CD1c-positive myeloid dendritic cell (primary cell): ENCODE data around the gene CPSF2.

Source experiments
- DNase-seq: peaks from one replicate; pipeline ENCODE4 v3.0.0-alpha.2; 2016; ENCODE audit errors: extremely low spot score

CPSF2 gene

DNA sequence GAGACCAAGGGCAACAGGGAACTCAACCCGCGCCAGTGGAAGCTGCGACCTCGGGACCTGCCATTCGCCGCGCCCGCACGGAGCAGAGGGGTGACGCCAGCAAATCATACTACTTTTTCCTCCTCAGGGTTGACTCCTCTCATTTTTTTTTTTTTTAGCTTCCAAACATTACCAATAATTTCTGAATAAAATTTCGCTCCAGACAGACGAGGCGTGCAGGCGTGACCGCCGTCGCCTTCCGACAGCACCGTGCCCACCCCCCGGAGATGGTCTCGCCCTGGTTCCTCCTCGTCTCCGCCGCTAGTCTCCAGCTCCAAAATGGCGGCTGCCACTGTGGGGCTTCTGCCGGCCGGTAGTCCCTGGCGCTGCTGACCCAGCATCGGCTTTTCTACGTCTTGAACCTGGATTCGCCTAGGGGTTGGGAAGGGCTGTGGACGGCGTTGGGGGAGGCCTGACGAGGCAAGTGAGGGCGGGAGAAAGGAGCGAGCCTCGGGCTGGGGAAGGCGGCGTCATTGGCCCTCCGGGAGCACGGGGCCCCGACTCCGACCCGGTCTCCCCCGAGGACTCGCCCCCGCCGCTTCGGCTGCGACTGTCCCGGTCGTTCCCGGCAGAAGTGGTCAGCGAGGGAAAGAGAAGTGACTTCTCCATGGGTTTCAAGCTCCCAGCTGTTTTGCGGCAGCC is at the start of gene CPSF2, which contains the start of gene NDUFB1:
Gene CPSF2, plus strand, starts transcription at position 300 of the 681 bp plus-strand sequence. CDS start 9,016 bp downstream, outside the sequence.
Gene NDUFB1, minus strand, starts transcription at position 37 of the 681 bp plus-strand sequence. CDS start 4,069 bp downstream, outside the sequence.
- DNase-seq, result peak; percentile 87

DNA sequence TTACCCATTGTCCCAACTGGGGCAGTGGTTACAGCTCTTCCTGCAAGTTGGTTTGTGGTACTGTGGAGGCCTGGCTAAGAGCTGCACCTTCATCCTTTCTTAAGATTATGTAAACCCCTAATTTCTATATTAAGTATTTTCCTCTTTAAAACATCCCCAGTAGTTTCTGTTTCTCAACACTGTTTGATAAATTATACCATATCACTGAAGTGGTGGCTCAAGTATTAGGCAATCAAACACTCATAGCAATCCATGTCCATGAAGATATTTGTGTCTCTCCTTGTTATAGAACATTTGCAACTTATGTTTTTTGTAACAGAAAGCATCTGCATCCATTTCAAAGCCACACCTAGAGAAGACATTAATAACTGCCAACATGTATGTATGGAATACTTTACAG is 47.2 kb upstream of the CPSF2 start:
- no peak for DNase-seq

DNA sequence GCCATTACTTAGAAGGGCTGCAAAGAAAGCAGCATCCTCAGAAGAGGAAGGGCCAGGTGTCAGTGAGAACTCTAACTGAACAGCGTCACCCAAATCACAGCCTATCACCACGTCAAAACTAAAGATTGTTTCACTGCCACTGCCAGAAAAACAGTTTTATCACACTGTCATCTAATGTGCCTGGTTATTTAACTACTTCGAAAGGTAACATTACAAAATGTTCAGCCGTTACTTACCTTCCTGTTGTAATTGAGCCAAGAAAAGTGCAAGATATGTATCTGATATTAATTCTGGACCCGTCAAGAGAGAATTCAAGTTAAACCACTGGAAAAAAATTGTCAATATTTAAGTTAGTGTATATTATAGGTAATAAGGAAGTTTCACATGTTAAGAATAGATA is 33.3 kb upstream of the CPSF2 start:
- no peak for DNase-seq

DNA sequence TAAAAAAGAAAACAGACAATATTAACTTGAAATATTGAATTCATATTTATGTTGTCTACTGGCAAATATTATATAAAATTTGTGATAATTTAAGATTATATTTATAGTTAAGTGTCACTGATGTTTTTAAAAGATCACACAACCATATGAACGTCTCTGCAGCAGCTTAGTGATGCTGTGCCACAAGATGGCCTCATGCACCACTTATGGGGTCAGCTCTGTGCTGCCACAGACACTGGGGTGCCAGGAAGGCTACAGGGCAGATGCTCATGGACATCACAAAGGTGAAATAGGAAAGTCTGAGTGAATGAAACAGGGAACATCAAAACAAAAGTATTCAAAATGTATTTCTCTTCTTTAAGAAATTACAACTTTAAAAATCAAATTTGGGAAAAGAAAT is 28.4 kb upstream of the CPSF2 start:
- DNase-seq, result no peak

DNA sequence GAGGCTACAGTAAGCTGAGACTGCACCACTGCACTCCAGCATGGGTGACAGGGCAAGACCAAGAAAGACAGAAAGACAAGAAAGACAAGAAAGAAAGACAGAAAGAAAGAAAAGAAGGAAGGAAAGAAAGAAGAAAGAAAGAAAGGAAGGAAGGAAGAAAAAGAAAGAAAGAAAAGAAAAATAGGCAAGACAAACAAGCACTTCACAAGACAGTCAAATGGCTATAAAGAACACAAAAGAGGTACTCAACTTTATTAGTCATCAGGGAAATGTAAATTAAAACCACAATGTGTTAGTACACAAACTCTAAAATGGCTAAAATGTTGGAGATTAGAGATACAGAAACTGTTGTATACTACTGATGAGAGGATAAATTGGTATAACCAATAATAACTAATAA is 22.0 kb upstream of the CPSF2 start:
- DNase-seq, result no peak

DNA sequence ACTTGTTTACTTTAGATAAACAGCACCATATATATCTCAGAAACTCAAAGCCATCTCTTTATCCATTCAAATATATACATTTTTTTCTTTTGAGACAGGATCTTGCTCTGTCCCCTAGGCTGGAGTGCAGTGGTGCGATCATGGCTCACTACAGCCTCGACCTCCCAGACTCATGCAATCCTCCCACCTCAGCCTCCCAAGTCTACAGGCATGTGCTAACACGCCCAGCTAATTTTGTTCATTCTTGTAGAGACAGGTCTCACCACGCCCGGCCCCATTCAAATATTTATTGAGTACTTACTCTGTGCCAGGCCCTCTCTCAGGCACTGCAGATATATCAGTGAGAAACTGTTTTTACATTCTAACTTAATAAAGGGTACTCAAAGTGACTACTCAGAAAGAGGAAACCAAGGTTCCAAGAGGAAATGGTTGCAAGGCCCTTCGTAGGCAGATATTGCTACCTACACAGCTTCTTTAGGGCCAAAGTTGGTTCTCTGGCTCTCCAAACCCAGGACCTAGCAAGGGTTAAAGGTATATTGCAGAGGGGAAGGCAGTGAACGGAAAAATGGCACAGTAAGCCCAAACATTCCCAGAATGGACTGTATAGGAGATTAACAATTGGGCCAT is 18.3 kb upstream of the CPSF2 start:
- peak; percentile 45 for DNase-seq

DNA sequence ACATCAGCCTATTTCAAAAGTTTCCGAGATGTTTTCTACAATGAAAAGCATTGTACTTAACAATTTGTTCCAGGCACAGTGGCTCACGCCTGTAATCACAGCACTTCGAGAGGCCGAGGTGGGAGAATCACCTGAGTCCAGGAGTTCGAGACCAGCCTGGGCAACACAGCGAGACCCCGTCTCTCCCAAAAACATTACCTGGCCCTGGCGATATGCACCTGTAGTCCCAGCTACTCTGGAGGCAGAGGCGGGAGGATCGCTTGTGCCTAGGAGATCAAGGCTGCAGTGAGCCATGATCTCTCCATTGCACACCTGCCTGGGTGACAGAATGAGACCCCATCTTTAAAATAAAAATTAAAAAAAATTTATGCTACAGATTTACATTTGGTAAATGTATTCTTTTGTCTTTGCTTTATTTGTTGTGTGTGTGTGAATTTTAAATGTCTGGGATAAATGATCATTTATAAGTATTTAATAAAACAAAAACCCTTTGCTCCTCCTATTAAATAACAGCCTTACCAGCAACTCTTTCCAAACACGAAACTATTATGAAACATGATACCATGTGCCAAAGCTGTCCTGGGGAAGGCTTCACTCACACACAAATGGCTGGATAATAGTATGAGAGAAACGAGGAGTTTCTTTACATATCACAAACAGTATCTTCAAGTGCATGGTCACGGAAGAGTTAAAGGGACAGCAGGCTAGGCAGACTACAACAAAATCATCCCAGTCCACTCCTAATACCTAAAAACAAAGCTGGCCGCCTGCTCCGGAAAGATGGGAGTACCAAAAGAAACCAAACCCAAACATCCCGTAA is 16.5 kb upstream of the CPSF2 start:
- no peak for DNase-seq

DNA sequence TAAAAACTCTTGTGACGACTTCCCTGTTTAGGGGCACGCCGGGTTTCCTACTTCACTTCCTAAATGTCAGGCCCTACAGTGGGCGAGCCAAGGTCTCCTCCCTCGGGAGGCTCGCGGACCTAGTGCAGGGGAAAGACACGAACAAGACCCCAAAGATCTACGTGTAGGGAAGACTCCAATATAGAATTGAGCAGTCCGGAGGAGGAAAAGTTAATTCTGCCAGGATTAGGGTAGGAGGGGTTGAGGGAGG is 16.0 kb upstream of the CPSF2 start:
- peak; percentile 86 for DNase-seq

DNA sequence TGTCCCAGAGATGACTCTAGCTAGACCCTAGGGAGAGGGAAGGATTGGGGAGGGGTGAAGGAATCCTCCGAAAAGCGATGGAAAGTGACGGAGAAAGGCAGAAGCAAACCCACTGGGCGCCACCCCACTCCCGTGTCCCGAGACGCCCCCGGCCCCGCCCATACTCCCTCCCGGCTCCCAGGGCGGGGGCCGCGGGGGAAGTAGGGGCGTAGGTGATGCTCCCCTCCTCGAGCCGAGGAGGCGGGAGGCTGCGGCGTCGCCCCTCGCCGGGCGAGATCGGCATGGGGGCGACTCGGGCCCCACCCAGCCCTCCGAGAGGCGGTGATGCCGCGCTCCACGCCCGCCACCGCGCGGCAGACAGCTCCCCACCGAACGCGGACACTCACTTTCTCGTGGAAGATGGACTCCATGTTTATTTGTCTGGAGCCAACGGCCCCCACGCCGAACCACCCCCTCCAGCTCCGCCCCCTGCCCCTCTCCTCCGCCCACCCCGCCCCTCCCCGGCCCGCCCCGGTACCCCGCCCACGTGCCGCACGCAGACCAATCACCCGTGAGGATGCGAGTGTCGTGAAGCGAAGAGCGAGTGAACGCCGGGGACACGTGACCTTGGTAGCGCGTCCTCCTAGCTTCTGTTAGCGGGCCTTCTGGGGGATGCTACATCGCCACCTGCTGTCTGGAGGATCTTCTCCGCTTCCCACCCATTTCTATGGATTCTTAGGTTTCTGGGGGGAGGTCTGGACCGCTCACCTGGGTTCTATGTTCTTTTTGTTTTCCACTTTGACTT is 15.4 kb upstream of the CPSF2 start, which contains the start of gene ATXN3:
Gene ATXN3, minus strand, starts transcription at position 440 of the 784 bp plus-strand sequence. Its CDS starts 30 bp downstream, at position 410.
- DNase-seq, result peak; percentile 98

DNA sequence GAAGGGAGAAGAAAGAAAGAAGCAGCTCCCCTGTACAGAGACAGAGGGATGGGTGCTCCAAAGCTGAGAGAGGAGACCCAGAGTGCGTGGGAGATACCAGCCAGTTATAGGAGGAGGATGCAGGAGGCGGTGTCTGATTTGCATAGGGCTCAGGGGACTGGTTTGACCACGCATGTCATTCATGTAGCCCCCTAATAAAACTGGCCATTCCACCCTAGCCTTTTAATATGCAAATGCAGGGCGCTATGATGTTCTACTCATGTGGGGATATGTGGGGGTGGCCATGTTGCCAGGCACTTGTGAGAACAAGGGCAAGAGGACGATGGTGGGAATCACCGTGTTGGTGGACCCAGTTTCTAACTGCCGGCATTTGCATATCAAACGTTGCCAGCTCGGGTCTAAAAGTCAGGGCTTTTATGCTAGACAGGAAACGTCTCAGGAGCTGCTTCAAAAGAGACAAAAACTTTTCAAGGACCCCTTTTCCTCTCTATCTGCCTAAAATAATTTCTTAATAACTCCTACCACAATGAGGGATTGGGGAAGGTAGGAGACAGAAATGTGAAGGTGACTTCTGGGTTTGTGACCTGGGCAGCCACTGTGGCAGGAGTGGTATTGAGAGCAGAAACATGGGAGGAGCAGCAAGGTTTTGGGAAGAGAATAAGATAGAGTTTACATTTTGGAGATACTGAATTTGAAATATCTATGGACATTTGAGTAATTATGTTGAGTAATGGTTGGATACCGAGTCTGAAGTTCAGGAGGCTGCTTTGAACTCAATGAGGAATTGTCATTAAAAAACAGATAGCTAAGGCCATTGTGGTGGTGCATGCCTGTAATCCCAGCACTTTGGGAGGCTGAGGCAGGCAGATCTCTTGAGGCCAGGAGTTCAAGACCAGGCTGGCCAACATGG is 13.2 kb upstream of the CPSF2 start:
- DNase-seq, result no peak

DNA sequence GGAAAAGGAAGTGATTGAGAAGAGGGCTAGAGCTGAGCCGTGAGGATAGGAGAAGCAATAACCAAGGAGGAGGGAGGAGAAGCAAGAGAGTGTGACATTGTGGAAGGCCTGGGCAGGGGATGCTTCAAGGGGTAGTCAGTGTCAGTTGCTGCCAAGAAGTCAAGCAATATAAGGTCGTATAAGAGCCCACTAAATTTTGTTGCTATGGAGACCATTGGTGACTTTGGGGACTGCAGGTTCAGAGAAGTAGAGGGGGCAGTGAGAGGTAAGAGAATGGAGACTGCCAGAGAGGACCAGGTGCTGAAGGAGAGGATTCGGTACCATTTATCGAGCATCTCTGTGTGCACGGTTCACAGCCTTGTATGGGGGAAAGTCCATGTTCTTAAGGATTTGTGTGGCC is 12.3 kb upstream of the CPSF2 start:
- no peak for DNase-seq

DNA sequence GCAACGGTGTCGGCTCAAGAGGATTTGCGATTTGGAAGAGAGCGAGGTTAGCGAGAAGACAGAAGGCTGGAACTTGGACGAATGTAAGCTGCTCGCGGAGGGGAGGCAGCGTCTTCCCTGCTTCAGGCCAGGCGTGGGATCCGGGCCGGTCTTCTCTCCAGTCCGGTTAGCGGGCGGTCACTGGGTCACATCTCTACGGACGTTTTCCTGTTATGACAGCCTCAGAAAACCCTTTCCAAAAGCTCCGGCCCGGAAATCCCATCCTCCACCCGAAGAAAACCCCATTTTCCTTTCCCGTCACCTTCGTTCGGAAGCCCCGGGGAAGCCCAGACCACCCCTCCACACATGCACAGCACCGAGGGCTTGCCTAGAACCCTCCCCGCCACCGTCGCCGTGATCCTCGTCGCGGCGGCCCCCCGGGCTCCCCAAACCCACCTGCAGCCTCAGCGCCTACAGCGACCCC is 531 bp upstream of the CPSF2 start:
- DNase-seq, result peak; percentile 42

DNA sequence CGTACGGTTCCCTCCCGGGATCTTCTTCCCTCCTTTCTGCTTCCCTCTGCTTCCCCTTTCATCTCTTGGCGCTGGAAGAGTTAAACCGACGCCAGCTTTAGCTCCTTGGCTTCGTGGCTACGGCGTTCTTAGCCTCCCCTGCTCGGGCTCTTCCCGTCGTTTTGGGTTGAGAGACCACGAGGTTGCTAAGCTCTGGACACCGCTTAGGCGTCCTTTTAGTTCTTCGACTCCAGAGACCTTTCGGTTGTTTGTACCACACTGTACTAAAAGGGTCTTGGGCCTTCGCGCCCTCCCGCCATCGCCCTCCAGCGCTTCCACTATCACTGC is 545 bp downstream of the CPSF2 start:
- DNase-seq, result no peak

DNA sequence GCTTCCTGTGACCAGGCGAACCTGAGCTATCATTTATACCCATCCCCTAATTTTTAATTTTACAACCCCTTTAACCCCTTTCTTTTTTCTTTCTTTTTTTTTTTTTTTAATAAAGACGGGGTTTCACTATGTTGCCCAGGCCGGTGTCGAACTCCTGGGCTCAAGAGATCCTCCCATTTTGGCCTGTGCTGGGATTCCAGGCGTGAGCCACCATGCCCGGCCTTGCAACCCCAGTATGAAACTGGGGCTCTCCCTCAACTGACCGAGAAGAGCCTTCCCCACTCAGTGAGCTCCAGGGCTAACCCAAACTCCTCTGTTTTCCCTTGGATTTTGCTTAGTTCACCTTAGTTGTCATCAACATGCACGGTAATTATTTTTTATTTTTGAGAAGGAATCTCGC is 992 bp downstream of the CPSF2 start:
- DNase-seq, result no peak

DNA sequence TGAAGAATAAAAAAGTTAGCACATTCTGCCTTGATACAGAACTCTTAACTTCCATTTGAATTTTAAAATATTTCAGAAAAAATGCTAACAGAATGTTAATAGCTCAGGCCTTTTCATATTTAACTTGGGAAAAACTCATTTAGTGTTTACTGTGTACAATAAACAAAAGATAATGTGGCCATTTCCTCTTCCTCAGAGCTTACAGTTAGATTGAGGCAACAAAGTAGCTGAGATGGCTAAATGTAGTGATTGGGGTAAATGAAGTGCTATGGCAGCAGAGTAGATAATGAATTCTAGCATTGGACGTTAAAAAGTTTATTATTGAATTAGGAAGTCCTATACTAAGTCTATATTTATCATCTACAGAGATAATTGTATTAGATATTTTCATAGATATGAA is 12.7 kb downstream of the CPSF2 start:
- DNase-seq, result no peak

DNA sequence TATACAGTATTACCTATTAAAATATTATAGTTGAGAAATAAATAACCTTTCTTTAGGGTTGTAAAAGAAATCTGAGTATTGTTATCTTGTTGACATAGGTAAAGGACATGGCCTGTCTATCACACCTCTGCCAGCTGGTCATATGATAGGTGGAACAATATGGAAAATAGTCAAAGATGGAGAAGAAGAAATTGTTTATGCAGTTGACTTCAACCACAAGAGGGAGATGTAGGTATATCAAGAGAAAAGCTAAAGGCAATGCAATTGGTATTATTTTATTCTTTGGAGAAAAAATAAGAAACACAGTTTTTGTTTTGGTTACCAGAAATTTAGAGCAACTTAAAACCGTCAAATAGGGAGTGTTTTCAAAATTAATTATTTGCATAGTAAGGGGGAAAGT is 13.5 kb downstream of the CPSF2 start:
- DNase-seq, result peak; percentile 29

DNA sequence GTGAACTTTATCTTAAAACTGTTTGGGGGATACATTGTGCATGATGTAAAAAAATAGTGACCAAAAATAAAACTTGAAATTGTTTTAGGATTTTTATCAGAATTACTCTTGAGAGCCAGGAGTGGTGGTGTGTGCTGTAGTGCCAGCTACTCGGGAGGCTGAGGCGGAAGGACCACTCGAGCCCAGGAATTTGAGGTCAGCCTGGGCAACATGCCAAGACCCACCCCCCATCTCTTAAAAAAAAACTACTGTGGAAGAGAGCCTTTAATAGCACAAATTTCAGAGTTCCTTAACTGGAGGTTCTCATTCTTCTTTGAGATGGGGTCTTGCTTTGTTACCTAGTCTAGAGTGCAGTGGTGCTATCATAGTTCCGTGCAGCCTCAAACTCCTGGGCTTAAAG is 21.5 kb downstream of the CPSF2 start:
- no peak for DNase-seq

DNA sequence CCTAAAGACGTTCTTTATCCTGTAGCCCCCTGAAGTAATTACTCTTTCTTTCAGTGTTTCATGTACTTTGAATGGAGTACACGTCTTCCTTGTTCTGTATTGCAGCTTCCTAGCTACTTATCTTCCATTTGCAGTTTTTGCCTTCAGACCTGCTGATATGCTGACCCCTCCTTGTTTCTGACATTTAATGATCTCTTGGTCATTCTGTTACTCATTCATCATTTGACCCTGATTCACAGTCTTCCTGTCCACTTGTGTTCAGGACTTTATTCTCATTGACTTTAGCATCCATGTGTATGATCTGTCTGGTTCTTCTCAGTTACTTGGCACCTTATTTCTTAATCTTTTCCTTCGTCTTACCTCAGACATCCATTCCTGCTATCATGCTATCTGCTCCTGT is 22.2 kb downstream of the CPSF2 start:
- no peak for DNase-seq

DNA sequence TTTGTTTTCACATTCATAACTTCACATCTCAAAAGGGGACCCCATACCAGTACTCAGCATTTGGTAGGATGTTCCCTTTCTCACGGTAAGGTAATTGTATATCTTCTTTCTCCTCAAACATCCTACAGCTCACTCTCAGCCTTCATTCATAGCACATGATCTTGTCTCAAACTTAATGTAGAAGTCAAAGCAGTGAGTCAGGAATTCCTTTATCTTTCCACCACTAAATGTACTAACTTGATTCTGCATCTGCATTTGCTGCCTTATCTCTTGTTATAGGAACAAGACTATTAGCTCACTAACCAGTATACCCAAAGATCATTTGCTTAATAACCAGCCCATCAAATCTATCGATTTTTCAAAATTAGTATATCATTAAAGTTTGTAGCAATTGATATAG is 22.9 kb downstream of the CPSF2 start:
- no peak for DNase-seq

DNA sequence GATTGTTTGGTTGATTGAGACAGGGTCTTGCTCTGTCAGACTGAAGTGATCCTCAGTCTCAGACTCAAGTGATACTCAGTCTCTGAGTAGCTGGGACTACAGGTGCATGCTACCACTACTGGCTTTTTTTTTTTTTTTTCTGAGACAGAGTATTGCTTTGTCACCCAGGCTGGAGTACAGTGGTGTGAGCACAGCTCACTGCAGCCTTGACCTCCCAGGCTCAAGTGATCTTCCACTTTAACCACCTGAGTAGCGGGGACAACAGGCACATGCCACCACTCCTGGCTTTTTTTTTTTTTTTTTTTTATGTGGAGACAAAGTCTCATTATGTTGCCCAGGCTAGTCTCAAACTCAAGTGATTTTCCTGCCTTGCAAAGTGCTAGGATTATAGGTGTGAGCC is 31.8 kb downstream of the CPSF2 start:
- DNase-seq, result no peak

DNA sequence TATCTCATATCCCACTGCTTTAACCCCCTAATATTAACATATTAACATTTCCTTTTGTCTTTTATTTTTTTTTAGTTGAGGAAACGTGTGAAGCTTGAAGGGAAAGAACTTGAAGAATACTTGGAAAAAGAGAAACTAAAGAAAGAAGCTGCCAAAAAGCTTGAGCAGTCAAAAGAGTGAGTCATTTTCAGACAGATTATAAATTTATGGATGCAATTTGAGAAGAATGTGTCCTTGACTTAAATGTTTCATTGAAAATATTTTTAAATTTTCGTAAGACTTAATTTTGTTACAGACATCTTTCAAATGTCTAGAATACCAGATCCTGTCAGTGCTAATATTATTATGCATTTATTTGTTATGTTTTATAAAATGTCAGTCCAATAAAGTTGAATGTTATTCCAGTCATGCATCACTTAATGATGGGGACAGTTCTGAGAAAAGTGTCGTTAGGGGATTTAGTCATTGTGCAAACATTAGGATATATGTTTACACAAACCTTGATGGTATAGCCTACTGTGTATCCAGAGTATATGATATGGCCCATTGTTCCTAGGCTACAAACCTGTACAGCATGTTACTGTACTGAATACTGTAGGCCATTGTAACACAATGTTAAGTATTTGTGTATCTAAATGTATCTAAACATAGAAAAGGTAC is 32.6 kb downstream of the CPSF2 start:
- no peak for DNase-seq
